HEK293 (cell line): ENCODE measurements around the gene GTPBP4.

Experiments used
- CTCF ChIP-seq: fragments of 450-650 bp; formaldehyde crosslinking; IDR thresholded peaks from 2 replicates; pipeline ENCODE4 v1.5.1; 2016; ENCODE audit warnings: missing biosample characterization, missing genetic modification characterization
- ELK4 ChIP-seq: IDR thresholded peaks from 2 replicates; pipeline ENCODE4 v1.6.1; 2011; ENCODE audit warnings: mild to moderate bottlenecking, low read depth, low read length, borderline replicate concordance
- GLI4 ChIP-seq: fragments of 450-650 bp; formaldehyde crosslinking; IDR thresholded peaks from 2 replicates; pipeline ENCODE4 v1.5.1; 2016; ENCODE audit warnings: missing biosample characterization, missing genetic modification characterization
- KLF17 ChIP-seq: fragments of 450-650 bp; formaldehyde crosslinking; IDR thresholded peaks from 2 replicates; pipeline ENCODE4 v1.5.1; 2016; ENCODE audit warnings: missing biosample characterization, missing genetic modification characterization
- KLF9 ChIP-seq: fragments of 450-650 bp; formaldehyde crosslinking; IDR thresholded peaks from 2 replicates; pipeline ENCODE4 v1.5.1; 2016; ENCODE audit warnings: missing biosample characterization, missing genetic modification characterization, low read depth
- OSR2 ChIP-seq: fragments of 450-650 bp; formaldehyde crosslinking; IDR thresholded peaks from 2 replicates; pipeline ENCODE4 v1.5.1; 2016; ENCODE audit warnings: missing biosample characterization, missing genetic modification characterization
- SCRT2 ChIP-seq: fragments of 450-650 bp; formaldehyde crosslinking; IDR thresholded peaks from 2 replicates; pipeline ENCODE4 v1.5.1; 2016; ENCODE audit warnings: missing biosample characterization, missing genetic modification characterization
- TSHZ1 ChIP-seq: fragments of 450-650 bp; formaldehyde crosslinking; IDR thresholded peaks from 2 replicates; pipeline ENCODE4 v1.5.1; 2016; ENCODE audit warnings: missing biosample characterization, missing genetic modification characterization, borderline replicate concordance
- ZFP3 ChIP-seq: fragments of 450-650 bp; formaldehyde crosslinking; IDR thresholded peaks from 2 replicates; pipeline ENCODE4 v1.5.1; 2016; ENCODE audit warnings: low read depth, missing biosample characterization, missing genetic modification characterization
- ZNF140 ChIP-seq: fragments of 450-650 bp; formaldehyde crosslinking; IDR thresholded peaks from 2 replicates; pipeline ENCODE4 v1.5.1; 2016; ENCODE audit warnings: missing biosample characterization, missing genetic modification characterization
- ZNF155 ChIP-seq: fragments of 450-650 bp; formaldehyde crosslinking; IDR thresholded peaks from 2 replicates; pipeline ENCODE4 v1.5.1; 2016; ENCODE audit warnings: missing biosample characterization, missing genetic modification characterization
- ZNF157 ChIP-seq: fragments of 450-650 bp; formaldehyde crosslinking; IDR thresholded peaks from 2 replicates; pipeline ENCODE4 v1.5.1; 2016; ENCODE audit warnings: missing biosample characterization, missing genetic modification characterization
- ZNF23 ChIP-seq: fragments of 450-650 bp; formaldehyde crosslinking; IDR thresholded peaks from 2 replicates; pipeline ENCODE4 v1.5.1; 2016; ENCODE audit warnings: missing biosample characterization, missing genetic modification characterization, borderline replicate concordance
- ZNF362 ChIP-seq: fragments of 450-650 bp; formaldehyde crosslinking; IDR thresholded peaks from 2 replicates; pipeline ENCODE4 v1.5.1; 2016; ENCODE audit warnings: missing biosample characterization, missing genetic modification characterization
- ZNF366 ChIP-seq: fragments of 450-650 bp; formaldehyde crosslinking; conservative IDR thresholded peaks from 2 replicates; pipeline ENCODE4 v1.5.1; 2016; ENCODE audit warnings: missing biosample characterization, missing genetic modification characterization
- ZNF391 ChIP-seq: fragments of 450-650 bp; formaldehyde crosslinking; IDR thresholded peaks from 2 replicates; pipeline ENCODE4 v1.5.1; 2016; ENCODE audit warnings: low read depth, missing biosample characterization, missing genetic modification characterization, borderline replicate concordance
- ZNF394 ChIP-seq: fragments of 450-650 bp; formaldehyde crosslinking; IDR thresholded peaks from 2 replicates; pipeline ENCODE4 v1.5.1; 2016; ENCODE audit warnings: missing biosample characterization, missing genetic modification characterization, mild to moderate bottlenecking, moderate library complexity, borderline replicate concordance
- ZNF600 ChIP-seq: fragments of 450-650 bp; formaldehyde crosslinking; IDR thresholded peaks from 2 replicates; pipeline ENCODE4 v1.5.1; 2016; ENCODE audit warnings: missing biosample characterization, missing genetic modification characterization
- ZNF645 ChIP-seq: fragments of 450-650 bp; formaldehyde crosslinking; IDR thresholded peaks from 2 replicates; pipeline ENCODE4; 2016; ENCODE audit warnings: missing biosample characterization, missing genetic modification characterization
- ZNF660 ChIP-seq: fragments of 450-650 bp; IDR thresholded peaks from 2 replicates; pipeline ENCODE4 v1.5.1; 2018; ENCODE audit warnings: missing biosample characterization, mild to moderate bottlenecking, missing genetic modification characterization
- ZNF747 ChIP-seq: fragments of 450-650 bp; formaldehyde crosslinking; IDR thresholded peaks from 2 replicates; pipeline ENCODE4 v1.5.1; 2016; ENCODE audit warnings: missing biosample characterization, missing genetic modification characterization
- ZNF76 ChIP-seq: fragments of 450-650 bp; formaldehyde crosslinking; IDR thresholded peaks from 2 replicates; pipeline ENCODE4; 2016; ENCODE audit warnings: low read depth, missing biosample characterization, missing genetic modification characterization, borderline replicate concordance
- ZNF768 ChIP-seq: fragments of 450-650 bp; formaldehyde crosslinking; IDR thresholded peaks from 2 replicates; pipeline ENCODE4 v1.5.1; 2018; ENCODE audit warnings: missing biosample characterization, mild to moderate bottlenecking, missing genetic modification characterization
- ZNF777 ChIP-seq: fragments of 450-650 bp; formaldehyde crosslinking; IDR thresholded peaks from 2 replicates; pipeline ENCODE4 v1.5.1; 2017; ENCODE audit warnings: missing biosample characterization, missing genetic modification characterization, borderline replicate concordance
- ZSCAN16 ChIP-seq: fragments of 450-650 bp; formaldehyde crosslinking; IDR thresholded peaks from 2 replicates; pipeline ENCODE4 v1.5.1; 2016; ENCODE audit warnings: missing biosample characterization, missing genetic modification characterization
- ZSCAN18 ChIP-seq: fragments of 450-650 bp; formaldehyde crosslinking; IDR thresholded peaks from 2 replicates; pipeline ENCODE4 v1.5.1; 2016; ENCODE audit warnings: missing biosample characterization, missing genetic modification characterization
- ZSCAN30 ChIP-seq: fragments of 450-650 bp; IDR thresholded peaks from 2 replicates; pipeline ENCODE4 v1.5.1; 2018; ENCODE audit warnings: missing biosample characterization, mild to moderate bottlenecking, missing genetic modification characterization, moderate library complexity

GTPBP4 gene

GRCh38 chr10:987870-988666 is at the start of gene GTPBP4 (continued):
- TF ChIP-seq ZNF777 (tag by site-specific recombination) (no peak), ZNF157 (tag by site-specific recombination) (no peak), ZNF140 (tag by site-specific recombination) (no peak), OSR2 (tag by site-specific recombination) (no peak), ZNF394 (no peak), ZSCAN18 (no peak), ELK4 (no peak; the same call in 1 of the 2 replicates), GLI4 (tag by site-specific recombination) (no peak), ZNF391 (tag by site-specific recombination) (no peak; the same call in 1 of the 2 replicates), ZNF155 (tag by site-specific recombination) (no peak), ZNF23 (tag by site-specific recombination) (no peak), KLF17 (tag by site-specific recombination) (no peak; the same call in 1 of the 2 replicates), ZNF768 (tag by site-specific recombination) (no peak), ZNF747 (tag by site-specific recombination) (no peak), ZNF600 (no peak), ZSCAN16 (no peak), ZNF366 (tag by site-specific recombination) (no peak), TSHZ1 (tag by site-specific recombination) (no peak), ZNF660 (0 out of 2 replicates have a peak, but pooled peaks have one; percentile 8), KLF9 (tag by site-specific recombination) (peak; percentile 47), ZNF76 (tag by site-specific recombination) (no peak; the same call in 1 of the 2 replicates), ZNF362 (tag by site-specific recombination) (no peak), CTCF (peak; percentile 87), ZSCAN30 (peak; percentile 89; the same call in 1 of the 2 replicates), SCRT2 (no peak), ZFP3 (no peak), ZNF645 (no peak)
